GM12892 (cell line): ENCODE results near the gene GAS5.

ENCODE experiments used
- POLR2A ChIP-seq: IDR thresholded peaks from 2 replicates; pipeline ENCODE4 v1.6.1; 2011; ENCODE audit warnings: low read depth, low read length, control low read depth
- POLR2AphosphoS5 ChIP-seq: IDR thresholded peaks from 2 replicates; pipeline ENCODE4 v1.6.1; 2011; ENCODE audit warnings: low read depth, low read length, control low read depth
- TAF1 ChIP-seq: IDR thresholded peaks from 2 replicates; pipeline ENCODE4 v1.6.1; 2011; ENCODE audit warnings: low read depth, mild to moderate bottlenecking, control low read depth, low read length, borderline replicate concordance

DNA sequence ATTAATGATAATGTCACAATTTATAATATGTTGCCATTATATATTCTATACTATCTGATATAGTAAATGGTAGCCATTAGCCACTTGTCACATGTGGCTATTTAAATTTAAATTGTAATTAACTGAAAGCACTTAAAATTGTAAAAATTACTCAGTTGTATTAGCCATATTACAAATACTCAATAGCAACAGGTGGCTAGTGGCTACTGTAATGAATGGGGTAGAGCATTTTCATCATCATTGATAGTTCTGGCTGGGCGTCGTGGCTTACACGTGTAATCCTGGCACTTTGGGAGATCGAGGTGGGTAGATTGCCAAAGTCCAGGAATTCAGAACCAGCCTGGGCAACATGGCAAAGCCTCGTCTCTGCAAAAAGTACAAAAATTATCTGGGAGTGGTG is 16.9 kb upstream of the GAS5 start:
- no peak for TF ChIP-seq POLR2AphosphoS5
- no peak for TF ChIP-seq TAF1
- no peak for TF ChIP-seq POLR2A
